Smooth muscle cell of the brain vasculature (primary cell): Measurements from ENCODE around the gene ACRV1.
"Not testable (repeated sequence)": the region's sequence is repeated elsewhere in the genome, so short reads cannot be mapped to it uniquely, and the experiment has no call there.

Experiments
- DNase-seq: peaks from one replicate; pipeline ENCODE4 v3.0.0-alpha.2; 2012; ENCODE audit warnings: low read depth, low spot score

The ACRV1 gene, protein sequence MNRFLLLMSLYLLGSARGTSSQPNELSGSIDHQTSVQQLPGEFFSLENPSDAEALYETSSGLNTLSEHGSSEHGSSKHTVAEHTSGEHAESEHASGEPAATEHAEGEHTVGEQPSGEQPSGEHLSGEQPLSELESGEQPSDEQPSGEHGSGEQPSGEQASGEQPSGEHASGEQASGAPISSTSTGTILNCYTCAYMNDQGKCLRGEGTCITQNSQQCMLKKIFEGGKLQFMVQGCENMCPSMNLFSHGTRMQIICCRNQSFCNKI

DNA sequence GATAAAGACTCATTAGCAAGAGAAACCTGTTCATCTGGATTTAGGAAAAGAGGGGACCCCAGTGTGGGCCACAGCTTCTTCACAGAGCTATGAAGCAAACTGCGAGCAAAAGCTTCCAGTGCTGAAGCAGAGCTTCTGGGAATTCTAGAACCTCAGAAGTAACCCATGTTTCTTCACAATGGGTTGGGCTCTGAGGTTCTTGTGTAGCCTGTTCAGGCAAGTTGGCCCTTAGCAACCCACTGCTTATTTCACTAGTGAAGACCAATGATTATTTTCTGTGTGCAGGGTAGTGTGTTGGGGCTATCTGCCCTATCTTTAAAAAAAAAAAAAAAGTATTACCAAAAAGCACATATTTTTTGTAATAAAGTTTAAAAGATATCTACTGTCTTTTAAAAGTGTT, at the start of gene ACRV1:
TSS of gene ACRV1 (minus strand) at position 101 of the 400 bp plus-strand sequence. CDS start at position 34, 67 bp downstream.
- no peak for DNase-seq

DNA sequence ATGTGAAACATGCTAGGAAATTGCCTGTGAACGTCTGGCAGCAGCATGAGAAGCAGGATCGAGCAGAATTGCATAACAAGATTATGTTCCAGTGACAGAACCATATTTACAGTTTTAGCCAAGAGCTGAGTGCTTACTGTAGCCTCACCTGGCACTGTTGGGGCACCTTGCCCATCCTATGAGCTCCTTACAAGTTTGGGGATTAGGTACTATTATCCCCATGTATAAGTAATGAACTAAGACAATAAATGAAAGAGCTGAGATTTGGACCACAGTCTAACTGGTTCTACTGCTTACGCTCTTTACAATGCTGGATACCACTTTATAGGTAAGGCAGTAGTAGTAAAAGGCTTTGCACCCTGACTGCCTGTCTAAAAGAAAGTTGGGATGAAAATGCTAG, 48.3 kb upstream of the ACRV1 start:
- no peak for DNase-seq

DNA sequence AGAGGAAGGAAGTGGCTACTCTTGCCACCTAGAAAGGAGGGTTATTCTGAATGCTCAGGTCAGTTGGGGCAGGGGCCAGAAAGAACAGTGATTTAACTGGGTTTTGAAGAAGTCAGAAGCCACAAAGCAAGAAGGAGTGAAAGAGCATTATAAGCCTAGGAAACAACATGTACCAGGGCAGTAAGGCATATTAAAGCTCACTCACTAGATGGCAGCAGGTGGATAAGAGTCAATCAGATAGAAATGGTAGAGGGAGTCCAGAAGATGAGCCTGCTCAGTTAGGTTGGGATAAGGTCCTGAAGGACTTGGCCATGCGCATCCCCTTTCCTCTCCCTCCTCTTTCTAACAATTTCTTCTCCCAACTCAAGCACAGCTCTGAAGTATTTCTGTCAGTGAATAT, 43.5 kb upstream of the ACRV1 start:
- no peak for DNase-seq

DNA sequence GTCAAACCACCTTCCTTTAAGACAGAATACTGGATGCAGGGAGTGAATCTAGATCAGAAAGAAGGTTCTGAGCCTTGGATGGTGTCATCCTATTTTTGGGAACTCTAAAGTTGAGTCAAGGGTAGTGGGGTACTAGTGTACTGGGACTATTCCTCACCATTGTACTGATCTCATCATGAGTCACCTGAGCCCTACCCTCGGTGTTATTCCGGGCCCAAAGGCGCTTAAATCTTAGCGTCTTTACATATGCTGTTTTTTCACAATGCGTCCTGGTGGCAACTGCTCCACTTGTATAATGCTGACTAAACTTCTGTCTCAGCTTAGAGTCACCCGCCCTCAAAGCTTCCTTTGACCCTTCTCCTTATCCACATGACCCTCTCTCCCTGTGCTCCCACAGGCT, 40.1 kb upstream of the ACRV1 start:
- no peak for DNase-seq

DNA sequence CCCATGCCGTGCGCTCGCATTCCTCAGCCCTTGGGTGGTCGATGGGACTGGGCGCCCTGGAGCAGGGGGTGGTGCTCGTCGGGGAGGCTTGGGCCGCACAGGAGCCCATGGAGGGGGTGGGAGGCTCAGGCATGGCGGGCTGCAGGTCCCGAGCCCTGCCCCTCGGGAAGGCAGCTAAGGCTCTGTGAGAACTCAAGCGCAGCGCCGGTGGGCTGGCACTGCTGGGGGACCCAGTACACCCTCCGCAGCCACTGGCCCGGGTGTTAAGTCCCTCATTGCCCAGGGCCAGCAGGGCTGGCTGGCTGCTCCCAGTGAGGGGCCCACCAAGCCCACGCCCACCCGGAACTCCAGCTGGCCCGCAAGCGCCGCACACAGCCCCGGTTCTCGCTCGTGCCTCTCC, 24.0 kb upstream of the ACRV1 start:
- not testable (repeated sequence) for DNase-seq

DNA sequence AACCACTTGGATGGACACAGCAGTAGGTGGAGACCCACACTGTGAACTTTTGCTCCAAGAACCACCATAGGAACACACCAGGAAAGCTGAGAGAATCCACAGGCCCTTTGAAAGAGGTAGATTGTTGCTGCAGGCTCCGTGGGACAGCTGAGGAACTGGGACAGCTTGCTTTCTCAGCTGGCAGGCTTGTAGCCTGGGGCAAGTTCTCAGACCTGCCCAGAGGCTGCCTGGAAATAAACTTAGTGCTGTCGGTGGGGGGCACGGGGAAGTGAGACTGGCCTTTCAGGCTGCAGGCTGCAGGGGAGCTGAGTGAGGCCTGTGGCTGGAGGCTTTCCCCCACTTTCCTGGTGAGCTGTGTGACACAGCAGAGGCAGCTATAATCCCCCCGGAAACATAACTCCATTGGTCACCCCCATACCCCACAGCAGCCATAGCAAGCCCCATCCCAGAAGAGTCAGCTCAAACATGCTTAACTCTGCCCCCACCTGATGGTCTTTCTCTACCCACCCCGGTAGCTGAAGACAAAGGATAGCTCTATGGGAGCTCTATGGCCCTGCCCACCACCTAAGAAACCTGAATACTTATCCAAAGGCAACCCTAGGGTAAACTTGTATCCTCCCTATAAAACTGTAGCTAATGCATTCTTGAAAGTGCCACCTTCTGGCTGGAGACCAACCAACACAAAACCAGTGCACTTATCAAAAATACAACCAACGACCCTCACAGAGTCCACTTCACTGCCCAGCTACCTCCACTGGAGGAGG, 21.4 kb upstream of the ACRV1 start:
- peak; percentile 24 for DNase-seq

DNA sequence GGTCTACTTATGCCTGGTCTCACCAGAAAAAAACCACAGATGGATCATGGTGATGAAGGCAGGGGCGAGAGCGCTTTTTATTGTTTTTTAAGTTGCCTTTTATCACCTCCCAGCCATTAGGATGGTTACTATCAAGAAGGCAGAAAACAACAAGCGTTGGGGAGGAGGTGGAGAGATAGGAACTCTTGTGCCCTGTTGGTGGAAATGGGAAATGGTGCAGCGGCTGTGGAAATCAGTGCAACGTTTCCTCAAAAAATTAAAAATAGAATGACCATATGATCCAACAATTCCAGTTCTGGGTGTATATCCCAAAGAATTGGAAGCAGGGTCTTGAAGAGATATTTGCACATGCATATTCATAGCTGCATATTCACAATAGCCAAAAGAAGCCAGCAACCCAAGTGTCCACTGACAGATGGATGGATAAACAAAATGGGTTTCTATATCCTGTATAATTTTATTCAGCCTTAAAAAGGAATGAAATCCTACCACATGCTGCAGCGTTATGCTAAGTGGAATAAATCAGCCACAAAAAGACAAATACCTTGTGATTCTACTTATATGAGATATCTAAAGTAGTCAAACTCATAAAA, 20.5 kb upstream of the ACRV1 start:
- DNase-seq, result no peak

DNA sequence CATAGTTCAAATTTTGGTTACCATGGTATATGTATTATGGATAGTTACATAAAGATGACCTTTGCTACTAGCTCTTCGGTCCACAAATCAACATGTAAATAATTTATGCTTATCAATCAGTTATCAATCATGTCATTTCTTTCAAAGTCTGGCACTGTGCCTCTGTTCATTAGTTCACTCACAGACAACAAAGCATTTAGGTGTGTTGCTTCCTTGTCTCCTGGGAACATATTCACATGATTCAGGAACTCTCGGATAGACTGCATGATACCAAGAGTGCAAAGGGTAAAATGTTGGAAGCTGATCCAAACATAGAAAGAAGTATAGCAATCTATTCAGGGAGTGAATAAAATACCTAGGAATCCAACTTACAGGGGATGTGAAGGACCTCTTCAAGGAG, 14.3 kb upstream of the ACRV1 start:
- no peak for DNase-seq

DNA sequence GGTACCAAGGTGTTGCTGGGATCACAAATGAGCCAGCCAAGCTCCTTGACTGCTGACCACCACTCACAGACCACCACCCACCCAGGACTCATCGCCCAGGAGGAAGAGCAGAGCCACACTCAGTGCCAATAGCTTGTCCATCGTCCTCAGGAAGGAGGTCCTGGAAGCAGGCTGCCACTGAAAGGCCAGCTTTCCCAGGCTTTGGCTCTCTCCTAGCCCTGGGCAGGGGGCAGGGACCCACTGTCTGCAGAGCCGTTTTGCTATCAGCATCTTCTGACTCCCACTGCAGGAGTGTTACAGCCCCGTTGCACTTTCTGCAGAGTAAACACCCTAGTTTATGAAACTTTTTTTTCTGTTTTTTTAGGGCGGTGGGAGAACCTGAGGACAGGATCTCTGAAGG, 12.2 kb upstream of the ACRV1 start:
- DNase-seq, result no peak

DNA sequence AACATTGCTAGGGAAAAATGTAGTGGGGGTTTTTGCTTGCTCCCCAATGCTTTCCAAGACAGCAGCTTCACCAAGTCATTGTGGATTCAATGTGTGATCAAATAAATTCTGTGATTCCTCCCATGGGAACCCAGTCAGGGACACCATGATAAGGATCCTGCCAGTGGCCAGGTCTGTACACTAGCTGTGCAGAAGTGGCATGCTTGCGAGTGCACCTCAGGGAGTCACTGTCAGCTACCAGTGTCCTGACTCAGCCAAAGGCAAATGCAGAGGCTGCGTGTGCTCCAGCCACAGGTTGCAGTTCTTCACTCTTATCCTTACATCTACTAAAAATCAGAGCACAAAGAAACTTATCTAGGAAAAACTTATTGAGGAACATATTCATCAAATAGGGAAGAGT, 9.4 kb upstream of the ACRV1 start:
- no peak for DNase-seq

DNA sequence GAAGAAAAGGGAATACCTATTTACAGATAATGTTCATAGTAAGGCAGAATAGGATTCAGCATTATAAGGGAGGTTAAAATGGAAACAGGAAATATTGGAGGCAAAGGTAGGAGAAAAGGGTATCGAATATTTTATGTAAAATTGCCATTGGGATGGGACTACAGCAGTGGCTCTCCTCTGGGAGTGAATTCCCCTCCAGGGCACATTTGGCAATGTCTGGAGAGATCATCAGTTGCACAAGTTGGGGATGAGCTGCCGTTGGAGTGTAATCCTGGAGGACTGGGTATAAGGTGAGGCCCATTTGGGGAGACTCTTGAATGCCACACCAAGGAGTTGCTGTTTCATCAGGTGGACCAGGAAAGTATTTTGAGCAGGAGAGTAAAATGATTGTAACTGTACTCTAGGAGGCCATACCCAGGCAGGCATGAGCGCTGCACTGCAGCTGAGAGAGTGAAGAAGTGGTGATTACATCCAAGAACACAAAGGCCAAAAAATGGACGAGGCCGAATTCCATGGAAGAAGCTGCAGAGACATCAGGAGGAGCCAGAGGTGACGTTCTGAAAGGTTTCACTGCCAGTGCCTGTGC, 8.7 kb upstream of the ACRV1 start:
- DNase-seq, result no peak

DNA sequence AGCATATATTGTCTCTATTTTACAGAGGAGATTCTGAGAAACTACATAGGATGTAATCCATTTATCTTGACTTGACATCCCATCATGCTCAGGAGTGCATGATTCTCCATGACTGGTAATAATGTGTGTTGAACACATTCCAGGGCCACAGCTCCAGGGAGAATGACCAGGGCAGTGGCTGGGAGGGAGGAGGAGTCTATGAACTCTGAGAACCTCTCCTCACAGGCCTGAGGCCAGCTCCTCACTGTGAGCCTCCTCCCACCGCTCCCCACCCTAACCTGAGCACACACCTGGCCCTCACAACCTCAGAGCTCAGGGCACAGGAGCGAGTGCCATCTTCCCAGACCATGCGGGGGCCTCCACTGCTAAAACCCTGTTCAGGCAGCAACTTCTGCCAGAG, 8.0 kb upstream of the ACRV1 start:
- no peak for DNase-seq

DNA sequence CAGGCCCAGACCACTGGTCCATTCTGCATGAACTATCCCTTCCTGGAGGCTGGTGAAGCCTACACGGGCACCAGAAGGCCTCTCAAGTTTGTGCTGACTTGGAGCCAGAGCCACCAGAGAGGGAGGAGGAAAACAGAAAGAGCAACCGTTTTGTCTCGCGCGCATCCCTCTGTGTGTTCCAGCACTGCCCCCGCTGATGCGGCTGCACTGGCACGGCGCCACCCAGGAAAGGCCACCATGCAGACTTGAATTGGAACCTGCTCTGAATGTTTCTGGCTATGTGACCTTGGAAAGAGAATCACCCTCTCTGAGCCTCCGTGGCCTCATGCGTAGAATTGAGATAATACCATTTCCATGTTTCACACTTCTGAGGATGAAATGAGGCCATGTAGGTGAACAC, 7.4 kb upstream of the ACRV1 start:
- no peak for DNase-seq

DNA sequence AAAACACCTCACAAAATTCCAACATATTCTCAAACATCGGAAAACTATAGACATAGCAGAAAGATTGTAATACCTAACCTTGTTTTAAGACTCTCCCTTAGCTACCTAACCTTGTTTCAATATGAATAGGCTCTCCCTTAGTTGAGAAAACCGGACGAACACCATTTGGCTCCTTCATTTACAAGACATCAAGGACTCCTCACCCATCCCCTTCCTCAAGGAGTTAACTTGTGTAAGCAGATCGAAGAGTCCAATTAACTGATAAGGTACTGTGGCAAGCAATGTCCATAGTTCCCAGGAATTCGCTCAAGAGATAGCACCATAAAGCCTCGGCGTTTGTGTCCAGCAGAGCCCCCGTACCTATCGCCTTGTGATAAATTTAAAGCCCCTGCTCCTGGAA, 4.6 kb upstream of the ACRV1 start:
- DNase-seq, result no peak

DNA sequence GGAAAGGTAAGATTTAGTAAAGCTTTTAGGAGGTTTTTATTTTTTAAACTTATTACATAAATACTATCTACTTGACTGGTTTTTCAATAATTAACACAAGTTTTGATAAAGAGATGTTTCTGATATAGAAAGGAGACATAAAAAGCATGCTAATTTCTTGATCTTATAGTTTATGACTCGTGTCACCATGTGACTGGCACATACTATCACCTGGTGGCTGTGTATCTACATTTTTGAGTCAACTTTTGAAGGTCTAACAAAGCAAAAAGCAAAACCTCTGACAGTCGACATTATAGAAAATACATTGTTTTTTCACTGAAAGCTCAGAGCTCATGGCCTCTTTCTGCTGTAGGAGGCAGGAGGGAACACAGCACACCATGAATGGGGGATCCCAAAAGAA, 810 bp downstream of the ACRV1 start:
- no peak for DNase-seq

DNA sequence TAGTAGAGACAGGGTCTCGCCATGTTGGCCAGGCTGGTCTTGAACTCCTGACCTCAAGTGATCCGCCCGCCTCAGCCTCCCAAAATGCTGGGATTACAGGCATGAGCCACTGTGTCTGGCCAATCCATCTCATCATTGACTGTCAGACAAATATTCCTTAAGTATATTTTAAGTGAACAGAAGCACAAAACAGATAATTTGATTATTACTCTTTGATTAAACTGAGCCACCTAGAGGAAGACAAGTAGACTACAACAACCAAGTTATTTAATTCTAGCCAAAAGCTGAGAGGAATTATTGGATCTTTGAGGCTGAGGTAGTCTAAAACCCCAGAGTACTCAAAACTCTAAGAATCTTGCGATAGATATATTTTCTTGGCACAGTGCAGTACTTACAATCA, 1.2 kb downstream of the ACRV1 start:
- DNase-seq, result no peak

DNA sequence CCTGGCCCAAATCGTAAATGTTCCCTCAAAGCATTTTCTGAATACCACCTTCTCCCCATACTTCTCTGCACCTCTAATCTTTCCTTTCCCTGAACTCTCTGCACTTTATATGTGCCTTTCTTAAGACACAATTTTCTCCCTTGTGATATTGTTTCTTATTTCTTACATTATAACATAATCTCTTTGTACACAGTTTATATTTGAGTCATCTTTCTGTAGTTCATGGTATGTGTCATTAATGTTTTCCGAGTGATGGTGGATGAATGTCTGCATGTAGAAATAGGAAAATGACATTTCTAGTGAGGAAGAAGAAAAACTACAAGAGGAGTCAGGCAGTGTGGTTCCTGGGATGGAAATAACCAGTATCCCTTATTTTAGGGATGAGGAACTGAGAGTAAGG, 5.5 kb downstream of the ACRV1 start:
- no peak for DNase-seq

DNA sequence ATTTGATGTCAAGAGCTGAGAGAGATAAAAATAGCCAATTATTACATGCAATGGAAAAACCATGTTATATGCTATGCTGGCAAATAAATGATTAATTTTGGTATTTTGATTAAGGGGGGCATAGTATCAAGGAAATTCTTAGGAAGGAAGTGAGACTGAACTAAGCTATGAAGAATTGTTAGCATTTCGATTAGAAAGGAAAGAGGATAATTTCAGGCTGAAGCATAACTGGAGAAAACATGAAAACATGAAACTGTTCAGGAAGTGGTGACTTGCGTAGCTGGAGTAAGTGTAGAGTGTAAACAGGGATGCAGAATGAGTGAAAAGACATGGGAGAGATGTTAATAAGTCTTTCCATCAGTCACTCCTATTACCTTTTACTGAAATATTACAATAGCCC, 6.4 kb downstream of the ACRV1 start:
- no peak for DNase-seq

DNA sequence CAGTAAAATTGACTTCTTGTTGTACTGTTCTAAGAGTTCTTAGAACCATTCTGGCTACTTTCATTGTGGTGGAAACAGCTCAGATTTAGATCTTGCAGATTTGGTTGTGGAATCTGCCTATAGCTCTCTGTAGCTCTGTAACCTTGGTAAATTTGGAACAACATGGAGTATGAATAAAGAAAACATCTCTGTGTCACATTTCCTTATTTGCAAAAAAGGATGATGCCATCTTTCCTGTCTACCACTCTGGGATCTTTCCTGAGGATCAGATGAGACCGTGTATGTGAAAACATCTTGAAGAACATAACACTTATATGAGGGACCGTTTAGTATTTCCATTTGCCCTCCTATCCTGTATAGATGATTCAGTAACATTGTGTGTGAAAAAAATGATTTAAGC, 9.1 kb downstream of the ACRV1 start:
- DNase-seq, result no peak

DNA sequence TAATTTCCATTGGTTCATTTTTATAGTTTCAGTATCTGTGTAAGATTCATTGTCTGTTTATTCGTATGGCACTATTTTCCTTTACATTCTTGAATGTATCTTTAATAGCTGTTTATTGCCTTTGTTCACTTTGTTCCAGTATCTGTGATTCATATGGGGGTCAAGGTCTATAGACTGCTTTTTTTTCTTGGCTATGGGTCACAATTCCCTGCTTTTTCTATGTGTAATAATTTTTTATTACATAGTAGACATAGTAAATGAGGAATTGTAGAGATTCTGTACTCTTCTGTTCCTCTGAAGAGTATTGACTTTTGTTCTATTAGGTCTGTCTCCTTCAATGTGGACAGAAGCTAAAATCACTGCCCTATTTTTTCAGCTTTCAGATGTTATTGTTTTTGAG, 10.5 kb downstream of the ACRV1 start:
- DNase-seq, result no peak

DNA sequence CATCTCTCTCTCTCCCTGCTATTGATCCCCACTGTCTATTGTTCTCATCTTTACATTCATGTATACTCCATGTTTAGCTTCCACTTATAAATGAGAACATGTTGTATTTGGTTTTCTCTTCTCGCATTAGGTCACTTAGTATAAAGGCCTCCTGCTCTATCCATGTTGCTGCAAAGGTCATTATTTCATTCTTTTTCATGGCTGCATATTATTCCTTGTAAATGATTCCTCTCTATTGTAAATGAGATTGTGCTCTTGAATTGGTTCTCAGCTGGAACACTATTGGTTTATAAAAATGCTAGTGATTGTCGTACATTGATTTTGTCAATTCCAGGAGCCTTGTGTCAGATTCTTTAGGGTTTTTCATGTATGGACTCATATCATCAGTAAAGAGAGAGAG, 13.5 kb downstream of the ACRV1 start:
- no peak for DNase-seq

DNA sequence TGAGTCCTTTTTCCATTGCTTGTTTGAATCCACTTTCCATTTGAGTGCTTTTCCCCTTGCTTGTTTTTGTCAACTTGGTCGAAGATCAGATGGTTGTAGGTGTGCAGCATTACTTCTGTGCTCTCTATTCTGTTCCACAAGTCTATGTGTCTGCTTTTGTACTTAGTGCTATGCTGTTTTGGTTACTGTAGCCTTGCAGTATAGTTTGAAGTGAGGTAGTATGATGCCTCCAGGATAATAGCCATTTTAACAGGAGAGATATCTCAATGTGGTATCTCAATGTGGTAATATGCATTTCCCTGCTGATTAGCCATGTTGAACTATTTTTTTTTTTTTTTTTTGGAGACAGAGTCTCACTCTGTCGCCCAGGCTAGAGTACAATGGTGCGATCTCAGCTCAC, 16.7 kb downstream of the ACRV1 start:
- DNase-seq, result no peak

DNA sequence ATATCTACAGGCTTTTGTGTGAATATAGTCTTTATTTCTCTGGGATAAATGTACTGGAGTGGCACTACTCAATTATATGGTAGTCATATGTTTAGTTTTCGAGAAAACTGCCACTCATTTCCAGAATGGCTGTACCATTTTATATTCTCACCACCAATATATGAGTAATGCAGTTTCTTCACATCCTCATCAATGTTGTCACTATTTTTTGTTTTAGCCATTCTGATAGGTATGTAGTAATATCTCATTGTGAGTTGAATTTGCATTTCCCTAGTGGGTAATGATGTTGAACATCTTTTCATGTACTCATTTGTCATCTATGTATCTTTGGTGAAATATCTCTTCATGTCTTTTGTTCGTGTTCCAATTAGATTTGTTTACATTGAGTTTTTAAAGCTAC, 18.0 kb downstream of the ACRV1 start:
- DNase-seq, result no peak
